Left hindlimb (tissue), 1 donor: ENCODE measurements around the gene LMO3.
A peak's percentile ranks its signal among the peaks of the same experiment; 100 is the strongest.
"Not testable (repeated sequence)": the region's sequence is repeated elsewhere in the genome, so short reads cannot be mapped to it uniquely, and the experiment has no call there.

Experiments used
- DNase-seq: peaks from one replicate; pipeline ENCODE4 v3.0.0-alpha.2; 2018

LMO3 gene

DNA sequence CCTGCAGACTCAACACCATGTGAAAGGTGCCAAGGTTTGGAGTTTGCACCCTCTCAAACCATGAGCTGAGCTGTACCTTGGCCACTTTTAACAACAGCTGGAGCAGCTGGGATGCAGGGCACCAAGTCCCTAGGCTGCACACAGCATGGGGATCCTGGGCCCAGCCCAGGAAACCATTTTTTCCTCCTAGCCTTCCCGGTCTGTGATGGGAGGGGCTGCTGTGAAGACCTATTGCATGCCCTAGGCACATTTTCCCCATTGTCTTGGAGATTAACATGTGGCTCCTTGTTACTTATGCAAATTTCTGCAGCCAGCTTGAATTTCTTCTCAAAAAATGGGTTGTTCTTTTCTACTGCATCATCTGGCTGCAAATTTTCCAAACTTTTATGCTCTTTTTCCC, 68.3 kb downstream of the LMO3 start:
- DNase-seq: not testable (repeated sequence)

DNA sequence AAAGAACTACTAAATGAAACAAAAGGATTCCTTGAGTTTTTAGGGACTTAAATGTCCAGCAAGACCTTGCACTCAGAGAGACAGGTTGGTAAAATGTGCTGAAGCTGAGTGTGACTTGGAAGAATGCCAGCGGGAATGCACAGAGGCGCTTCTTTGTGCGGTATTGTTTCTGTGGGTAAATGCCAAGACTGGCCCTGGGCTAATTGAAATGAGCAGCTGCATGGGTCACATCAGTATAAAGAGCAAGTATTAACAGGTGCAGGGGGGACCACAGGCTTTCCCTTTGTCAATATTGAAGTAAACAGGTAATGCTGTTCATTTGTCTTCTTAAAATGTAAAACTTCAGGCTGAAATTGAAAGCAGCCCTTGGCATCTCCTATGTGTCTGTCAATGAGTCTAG, 74.3 kb downstream of the LMO3 start:
- peak; percentile 29 for DNase-seq

- no peak for DNase-seq
These were observed 75.6 kb downstream of the LMO3 start for GRCh38 chr12:16530268-16530850.

DNA sequence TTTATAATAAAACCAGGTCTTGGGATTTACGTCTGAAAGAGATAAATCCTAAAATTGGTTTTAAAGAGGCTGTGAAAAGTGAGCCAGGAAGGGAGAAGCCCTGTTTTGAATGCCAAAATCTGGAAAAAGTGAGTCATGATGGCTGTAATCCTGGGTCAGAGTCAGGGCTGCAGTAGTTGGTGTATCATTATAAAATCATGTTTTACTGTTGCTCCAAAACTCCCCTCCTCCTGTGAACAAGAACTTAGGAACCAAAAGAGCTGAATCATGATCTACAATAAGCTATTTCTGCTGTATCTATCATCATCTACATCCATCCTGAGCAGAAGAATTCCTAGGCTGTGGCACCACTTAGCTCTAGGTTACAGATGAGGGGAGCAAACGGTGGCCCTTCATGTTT, 79.3 kb downstream of the LMO3 start:
- DNase-seq: no peak

DNA sequence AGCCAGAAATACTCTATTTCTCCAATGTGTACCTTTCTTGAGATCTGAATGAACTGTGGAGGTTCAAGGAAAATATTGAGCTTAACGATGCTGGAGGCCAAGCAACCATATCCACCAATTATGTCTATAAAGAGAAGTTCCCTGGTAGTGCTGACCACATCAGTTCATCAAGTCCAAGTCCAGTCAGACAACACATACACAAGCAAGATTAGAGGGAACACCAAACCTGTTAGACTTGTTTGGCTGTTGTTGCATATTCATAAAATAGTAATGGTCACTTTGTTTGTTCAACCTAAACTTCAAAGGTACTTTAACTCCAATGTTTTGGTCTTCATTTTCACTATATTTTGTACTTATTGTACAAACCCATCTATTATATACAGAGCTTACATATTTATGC, 81.6 kb downstream of the LMO3 start:
- no peak for DNase-seq

DNA sequence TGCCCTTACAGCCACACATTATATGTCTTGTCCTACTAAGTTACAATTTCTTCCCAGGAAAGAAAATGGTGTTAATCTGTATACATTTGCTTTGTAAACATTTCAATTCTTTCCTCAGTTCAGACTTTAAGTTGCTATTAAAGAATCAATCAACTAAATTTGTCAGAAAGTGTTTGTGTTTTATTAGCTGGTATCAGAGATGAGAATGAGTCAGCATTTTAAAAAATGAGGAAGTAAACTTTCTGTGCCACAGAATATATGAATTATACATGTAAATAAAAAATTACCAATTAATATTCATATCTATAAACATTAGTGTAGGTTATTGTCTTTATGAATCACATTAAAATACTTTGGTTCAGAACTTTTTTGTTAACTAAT, 82.0 kb downstream of the LMO3 start:
- no peak for DNase-seq

DNA sequence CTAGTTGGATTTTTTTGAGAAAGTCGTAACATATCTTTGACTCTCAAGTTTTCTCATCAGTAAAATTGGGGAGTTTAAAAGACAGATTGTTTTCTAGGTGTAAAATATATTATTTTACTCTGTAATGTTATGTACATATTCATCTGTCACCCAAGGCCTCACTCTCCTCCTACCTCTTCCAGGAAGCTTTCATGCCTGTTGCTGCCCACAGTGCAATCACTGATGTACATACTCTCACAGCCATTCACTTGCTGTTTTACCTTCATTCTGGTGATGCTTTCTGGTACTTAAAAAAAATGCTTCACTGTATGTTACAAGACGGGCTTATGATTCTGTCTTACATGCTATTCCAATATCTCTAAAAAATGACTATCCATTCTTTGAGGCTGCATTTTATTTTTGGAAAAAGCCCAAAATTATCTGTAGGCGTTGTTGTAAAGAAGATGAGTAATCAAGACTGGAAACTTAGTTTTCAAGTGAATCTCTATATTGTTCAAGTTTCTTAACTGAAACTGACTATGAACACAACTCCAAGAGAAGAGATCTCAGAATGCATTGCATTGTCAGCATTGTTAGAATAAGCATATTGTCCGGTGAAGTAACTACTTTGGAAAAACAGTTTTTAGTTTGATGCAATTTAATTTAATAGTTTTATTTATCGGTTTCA, 82.5 kb downstream of the LMO3 start:
- DNase-seq: no peak

DNA sequence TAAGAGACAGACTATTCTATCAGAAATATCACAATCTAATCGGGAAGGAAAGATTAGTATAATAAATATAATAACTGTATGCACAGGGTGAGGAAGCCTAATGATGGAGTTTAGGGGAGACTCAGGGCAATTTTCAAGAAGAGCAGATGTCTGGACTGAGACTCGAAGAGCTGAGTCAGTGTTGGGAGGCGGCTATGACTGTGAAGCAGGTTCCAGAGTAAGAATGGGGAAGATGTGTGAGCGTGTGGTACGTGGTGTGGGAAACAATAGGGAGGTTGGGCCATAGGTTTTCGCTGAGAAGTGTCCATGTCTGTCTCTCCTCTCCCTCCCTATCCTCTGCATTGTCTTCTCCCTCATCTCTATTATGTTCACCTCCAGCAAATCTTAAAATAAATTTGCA, 85.6 kb downstream of the LMO3 start:
- no peak for DNase-seq

- no peak for DNase-seq
These were observed 90.3 kb downstream of the LMO3 start for GRCh38 chr12:16515666-16516065.

DNA sequence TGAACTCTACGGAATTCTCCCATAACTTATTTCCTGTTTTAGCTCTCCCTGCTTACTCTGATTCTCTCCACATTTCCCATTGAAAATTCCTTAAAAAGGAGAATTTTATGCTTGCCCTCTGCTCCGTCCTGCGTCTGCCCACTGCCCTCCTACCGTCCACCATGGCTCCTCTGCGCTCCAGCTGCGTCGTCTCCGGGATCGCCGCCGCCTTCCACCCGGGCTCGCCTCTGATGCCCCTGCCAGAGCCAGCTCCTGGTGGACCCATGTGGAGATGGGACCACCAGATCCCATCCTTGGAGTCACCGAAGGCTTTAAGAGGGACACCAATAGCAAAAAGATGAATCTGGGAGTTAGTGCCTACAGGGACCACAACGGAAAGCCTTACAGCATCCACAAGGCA, 92.7 kb downstream of the LMO3 start:
- DNase-seq: no peak

- no peak for DNase-seq
These were observed 96.6 kb downstream of the LMO3 start for GRCh38 chr12:16509411-16509810.

DNA sequence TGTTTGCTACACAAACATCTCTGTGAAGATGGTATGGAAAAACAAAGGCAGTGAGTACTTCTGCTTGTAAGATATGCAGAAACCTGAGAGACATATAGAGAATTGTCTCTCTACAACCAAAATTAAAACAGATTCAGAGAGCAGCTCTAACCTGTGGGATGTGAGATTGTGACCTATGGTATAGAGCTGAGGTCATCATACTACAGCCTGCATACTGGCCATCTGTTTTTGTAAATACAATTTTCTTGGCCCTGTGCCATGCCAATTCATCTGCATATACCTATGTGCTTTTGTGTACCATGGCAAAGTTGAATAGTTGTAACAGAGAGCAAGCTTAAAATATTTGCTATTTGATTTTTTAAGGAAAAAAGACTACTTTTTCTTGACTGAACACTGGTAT, 99.6 kb downstream of the LMO3 start:
- DNase-seq: no peak

DNA sequence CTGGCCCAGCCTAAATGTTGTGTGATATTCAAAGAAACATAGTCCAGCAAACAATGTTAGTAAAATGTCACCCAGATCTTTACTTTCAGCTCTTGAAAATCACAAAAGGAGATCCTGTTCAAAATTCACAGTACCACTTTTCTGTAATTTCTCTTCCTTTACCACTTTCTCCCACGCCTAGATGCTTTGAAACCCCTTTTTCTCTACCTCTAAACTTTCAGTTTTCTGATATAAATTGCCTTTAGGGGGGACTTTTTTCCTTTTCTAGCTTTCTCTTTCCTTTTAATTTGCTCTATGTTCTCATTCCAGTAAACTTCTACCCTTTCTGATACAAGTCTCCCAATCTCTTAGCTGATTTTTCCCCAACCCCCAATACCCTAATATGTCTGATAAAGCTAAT, 101.8 kb downstream of the LMO3 start:
- no peak for DNase-seq

GRCh38 chr12:16499611-16500010, 106.4 kb downstream of the LMO3 start:
- no peak for DNase-seq
